T-helper 22 cell (primary cell): ENCODE data around the gene OSBPL8.
"Not testable (repeated sequence)": the region's sequence is repeated elsewhere in the genome, so short reads cannot be mapped to it uniquely, and the experiment has no call there.

Source experiments
- DNase-seq: peaks from one replicate; pipeline ENCODE4 v3.0.0-alpha.2; 2020; ENCODE audit warnings: low read depth

Gene OSBPL8

GRCh38 chr12:76520348-76520747, 39.2 kb downstream of the OSBPL8 start:
- no peak for DNase-seq

DNA sequence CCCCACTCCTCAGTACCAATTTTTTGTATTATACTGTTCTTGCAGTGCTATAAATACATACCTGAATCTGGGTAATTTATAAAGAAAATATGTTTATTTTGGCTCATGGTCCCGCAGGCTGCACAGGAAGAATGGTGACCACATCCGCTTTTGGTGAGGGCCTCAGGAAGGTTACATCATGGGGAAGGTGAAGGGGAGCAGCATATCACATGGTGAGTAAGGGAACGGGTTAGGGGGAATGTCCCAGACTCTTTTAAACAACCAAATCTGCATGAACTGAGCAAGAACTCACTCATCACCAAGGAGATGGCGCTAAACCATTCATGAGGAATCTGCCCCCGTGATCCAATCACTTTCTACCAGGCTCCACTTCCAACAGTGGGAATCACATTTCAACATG, 40.0 kb downstream of the OSBPL8 start:
- DNase-seq, result no peak

- no peak for DNase-seq
Observed at GRCh38 chr12:76518699-76519098, 40.9 kb downstream of the OSBPL8 start.

DNA sequence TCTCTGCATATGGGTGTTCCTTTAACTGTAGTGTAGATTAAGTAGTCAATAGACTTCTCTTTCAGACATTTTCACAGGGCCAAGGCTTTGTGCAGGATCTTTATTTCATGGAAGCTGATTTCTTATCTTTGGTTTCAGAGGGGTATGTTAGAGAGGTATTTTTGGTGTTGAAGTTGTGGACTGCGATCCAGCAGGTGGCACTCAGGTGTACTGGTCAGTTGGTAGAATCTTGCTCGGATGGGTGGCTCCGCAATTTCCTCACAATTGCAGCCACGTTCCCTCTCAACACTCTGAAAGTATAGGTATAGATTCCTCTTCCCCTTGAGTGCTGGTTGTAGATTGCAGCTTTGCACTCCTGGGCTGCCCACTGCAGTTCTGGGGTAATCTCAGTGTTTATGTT, 44.3 kb downstream of the OSBPL8 start:
- no peak for DNase-seq

DNA sequence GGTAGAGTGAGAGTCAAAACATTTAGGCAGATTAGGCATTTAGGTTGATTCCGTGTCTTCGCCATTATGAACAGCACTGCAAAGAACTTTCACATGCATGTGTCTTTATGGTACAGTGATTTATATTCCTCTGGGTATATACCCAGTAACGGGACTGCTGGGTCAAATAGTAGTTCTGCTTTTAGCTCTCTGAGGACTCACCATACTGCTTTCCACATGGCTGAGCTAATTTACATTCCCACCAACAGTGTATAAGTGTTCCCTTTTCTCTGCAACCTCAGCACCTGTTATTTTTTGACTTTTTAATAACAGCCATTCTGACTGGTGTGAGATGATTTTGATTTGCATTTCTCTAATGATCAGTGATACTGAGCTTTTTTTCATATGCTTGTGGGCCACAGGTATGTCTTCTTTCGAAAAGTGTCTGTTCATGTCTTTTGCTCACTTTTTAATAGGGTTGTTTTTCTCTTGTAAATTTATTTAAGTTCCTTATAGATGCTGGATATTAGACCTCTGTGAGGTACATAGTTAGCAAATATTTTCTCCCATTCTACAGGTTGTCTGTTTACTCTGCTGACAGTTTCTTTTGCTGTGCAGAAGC, 48.4 kb downstream of the OSBPL8 start:
- DNase-seq, result not testable (repeated sequence)

DNA sequence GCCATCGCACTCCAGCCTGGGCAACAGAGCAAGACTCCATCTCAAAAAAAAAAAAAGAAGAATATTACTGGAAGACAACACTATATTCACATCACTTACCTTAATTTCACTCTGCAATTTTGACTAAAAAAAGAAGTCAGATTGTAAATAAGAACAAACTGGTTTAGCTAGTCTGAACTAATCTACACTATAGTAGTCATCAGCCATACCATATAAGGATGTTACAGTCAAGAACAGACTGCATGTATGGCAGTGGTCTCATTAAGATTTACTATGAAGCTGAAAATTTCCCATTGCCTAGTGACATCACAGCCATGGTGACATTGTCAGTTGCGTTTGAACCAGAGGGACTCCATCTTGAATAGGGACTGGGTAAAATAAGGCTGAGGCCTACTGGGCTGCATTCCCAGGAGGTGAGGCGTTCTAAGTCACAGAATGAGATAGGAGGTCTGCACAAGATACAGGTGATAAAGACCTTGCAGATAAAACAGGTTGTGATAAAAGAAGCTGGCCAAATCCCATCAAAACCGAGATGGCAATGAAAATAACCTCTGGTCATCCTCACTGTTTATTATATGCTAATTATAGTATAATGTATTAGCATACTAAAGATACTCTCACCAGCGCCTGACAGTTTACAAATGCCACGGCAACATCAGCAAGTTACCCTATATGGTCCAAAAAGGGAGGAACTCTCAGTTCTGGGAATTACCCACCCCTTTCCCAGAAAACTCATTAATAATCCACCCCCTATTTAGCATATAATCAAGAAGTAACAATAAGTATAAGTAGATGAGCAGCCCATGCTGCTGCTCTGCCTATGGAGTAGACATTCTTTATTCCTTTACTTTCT, 51.2 kb downstream of the OSBPL8 start:
- DNase-seq, result no peak

DNA sequence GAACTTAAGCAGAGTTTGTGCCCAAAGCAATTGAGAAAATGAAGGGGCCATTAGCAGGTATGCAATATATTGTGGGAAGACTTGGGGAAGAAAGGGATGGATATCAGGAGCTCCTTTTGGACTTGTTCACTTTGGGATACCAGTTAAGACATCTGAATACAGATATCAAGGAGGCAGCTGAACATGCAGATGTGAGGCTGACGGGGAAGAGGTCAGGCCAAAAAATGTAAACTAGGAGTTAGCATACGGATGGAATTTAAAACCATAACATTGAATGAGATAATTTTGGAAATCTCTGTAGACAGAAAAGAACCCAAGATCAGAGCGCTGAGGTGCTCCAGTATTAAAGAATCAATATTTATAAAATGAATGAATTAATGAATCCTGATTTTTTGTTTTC, 53.4 kb downstream of the OSBPL8 start:
- DNase-seq, result no peak

GRCh38 chr12:76505050-76505449, 54.5 kb downstream of the OSBPL8 start:
- no peak for DNase-seq

GRCh38 chr12:76504606-76505005, 55.0 kb downstream of the OSBPL8 start:
- no peak for DNase-seq

DNA sequence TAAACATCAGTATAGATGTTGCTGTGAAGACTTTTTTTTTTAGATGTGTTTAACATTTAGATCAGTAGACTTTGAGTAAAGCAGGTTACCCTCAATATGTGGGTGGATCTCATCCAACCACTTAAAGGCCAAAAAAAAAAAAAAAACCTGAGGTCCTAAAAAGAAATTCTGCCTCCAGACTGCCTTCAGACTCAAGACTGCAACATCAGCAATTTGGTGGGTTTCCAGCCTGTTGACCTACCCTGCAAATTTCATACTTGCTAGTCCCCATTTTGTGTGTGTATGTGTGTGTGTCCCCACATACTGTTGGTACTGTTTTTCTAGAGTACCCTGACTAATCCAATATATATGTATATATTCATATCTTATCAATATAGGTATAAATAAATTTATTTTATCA, 55.6 kb downstream of the OSBPL8 start:
- no peak for DNase-seq

DNA sequence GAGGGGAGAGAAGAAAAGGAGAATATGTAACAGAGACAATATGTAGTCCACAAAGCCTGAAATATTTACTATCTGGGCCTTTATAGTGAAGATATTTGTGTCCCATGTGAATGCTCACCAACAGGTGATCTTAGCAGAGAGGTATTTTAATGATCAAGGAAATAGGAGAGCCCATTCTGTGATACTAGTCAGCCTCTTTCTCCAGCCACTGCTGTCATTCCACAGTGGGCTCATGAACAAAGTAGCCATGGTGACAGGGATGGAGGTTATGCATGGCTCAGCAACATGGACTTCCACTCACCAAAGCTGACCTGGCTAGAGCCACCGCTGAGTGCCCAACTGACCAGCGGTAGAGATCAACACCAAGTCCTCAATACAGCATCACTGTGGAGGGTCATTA, 58.2 kb downstream of the OSBPL8 start:
- DNase-seq, result no peak

- DNase-seq, result not testable (repeated sequence)
Observed at GRCh38 chr12:76499136-76499535, 60.4 kb downstream of the OSBPL8 start.

DNA sequence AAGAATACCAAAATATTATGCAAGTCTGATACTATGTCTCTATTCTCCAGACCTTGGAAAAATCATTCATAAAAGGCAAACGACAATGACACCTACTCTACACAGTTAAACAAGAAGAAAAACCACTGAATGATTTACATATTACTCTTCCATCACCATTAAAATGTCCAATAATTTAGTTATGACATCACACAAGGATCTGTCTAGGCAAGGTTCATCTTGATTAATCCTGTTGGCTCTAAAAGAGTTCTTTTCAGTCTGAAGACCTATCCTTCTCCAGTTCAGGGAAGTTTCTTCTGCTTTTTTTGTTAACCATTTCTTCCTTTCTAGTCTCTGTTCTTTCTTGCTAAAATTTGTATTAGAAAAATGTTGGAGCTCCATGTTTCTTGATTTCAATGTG, 64.0 kb downstream of the OSBPL8 start:
- no peak for DNase-seq

- no peak for DNase-seq
Observed at GRCh38 chr12:76491292-76491691, 68.3 kb downstream of the OSBPL8 start.

DNA sequence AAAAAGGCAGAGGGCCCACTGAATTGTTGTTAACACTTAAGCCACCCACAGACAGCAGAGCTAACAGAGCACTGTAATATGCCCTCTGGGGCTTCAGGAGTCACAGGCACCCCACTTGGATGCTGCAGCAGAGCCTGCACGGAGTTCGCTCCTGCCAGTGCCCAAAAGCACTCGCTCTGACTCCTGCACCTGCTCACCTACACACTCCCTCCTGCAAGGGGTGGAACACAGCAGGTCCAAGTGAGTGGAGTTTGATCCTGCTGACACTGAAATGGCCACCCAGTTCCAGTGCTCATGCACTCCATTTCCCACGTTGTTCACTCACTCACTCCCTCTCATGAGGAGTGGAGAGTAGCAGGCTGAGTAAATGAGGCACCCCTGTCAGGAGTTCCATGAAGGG, 68.8 kb downstream of the OSBPL8 start:
- no peak for DNase-seq

DNA sequence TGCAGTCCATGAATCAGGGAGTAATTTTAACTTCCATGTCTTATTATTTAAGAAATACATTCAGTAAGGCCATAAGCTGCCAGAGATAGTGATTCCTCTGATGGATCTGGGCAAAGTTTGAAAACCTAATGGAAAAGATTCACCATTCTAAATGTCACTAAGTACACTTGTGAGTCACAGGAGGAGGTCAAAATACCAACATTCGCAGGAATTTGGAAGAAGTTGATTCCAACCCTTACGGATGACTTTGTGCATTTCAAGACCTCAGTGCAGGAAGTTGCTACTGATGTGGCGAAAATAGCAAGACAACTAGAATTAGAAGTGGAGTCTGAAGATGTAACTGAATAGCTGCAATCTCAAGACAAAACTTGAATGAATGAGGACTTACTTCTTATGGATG, 69.8 kb downstream of the OSBPL8 start:
- no peak for DNase-seq

DNA sequence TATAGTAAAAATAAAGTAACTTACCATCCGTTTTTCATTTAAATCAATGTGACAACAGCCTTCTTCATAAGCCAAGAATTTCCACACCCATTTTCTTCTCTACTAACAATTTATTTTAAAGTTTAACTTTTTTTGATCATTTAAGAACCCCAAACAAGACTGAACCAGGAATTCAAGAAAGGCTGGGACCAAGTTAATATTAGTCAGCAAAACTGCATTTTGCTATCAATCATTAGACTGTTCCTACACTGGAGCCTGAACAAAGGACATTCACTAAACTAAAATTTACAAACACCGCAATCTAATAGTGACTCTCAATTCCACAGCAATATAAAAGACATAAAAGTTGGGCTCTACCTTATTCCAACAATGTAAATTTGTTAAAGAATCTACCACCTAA, 73.6 kb downstream of the OSBPL8 start:
- DNase-seq, result no peak

- no peak for DNase-seq
Observed at GRCh38 chr12:76480796-76481195, 78.8 kb downstream of the OSBPL8 start.

DNA sequence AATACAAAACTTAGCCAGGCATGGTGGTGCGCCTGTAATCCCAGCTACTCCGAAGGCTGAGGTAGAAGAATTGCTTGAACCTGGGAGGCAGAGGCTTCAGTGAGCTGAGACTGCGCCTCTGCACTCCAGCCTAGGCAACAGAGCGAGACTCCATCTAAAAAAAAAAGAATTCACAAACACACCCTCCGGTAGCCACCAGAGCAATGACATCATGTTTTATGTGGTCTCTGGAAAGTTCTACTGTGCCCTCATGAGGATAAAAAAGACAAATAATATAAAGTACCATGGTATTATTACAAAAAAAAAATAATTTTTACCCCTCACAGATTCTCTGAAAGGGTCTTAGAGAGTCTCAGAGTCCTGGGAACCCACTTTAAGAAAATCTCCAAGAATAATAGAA, 81.5 kb downstream of the OSBPL8 start:
- no peak for DNase-seq

GRCh38 chr12:76472862-76473261, 86.7 kb downstream of the OSBPL8 start:
- DNase-seq, result not testable (repeated sequence)

DNA sequence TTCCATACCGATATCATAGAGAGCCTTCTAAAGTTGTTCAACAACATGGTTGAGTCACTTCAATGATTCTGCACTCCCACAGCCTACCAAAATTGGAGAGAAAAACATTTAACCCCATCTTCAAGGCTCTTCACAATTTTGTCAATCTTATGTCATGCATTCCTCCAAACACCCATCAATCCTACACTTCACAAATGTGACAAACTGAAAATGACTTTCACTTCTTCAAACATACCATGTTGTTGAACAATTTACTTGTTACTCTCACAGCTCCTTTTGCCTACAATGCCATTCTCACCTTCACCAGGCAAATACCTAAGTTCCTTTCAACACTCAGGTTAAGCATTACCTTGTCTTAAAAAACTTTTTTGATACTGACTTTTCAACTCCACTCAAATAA, 88.0 kb downstream of the OSBPL8 start:
- DNase-seq, result no peak

DNA sequence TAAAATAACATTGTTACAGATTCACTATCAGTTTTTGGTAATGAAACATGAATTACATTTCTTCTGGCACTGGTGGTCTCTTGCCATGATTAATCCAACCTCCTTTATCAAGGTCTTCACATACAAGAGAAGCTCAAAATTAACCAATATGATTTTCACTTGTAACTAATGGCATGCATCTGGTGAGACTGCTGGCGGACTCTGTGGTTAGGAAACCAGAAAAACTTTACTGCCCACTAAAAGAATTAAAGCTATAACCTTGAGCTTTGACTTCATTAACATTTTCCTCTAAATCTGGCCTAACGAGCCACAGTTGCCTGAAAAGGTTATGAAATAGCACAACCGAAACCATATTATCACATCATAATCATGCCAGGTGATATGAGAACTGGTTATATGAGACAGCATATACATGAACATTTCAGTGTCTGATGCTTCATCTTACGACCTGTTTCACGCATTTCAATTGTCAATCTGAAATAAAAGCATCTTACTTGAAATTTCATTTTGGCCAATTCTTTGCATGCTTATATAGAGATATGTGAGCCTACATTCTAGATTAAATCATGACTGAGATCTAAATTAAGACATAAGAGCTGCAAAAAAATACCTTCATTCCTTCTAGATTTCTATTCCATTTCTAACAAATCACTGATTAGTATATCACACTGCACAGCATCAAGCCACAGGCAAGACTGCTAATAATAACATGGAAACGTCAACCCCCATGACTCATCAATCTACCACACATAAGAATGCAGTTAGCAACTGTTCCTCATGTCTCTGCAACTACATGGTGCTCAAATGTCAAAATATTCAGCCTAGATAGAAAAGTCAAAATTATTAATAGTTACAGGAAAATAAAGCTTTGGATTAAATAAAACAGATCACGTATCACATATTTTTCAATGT, 89.3 kb downstream of the OSBPL8 start:
- no peak for DNase-seq
